NCI-H510A treated with DMSO at 0.1 percent for 48 hours (cell line): ENCODE measurements around the gene KRT76.
"Not testable (repeated sequence)": the region's sequence is repeated elsewhere in the genome, so short reads cannot be mapped to it uniquely, and the experiment has no call there.

ENCODE experiments used
- DNase-seq: peaks from one replicate; lab custom pipeline; 2025; lab: John Stamatoyannopoulos, UW

KRT76 gene

GRCh38 chr12:52797529-52797894 lies 20.4 kb upstream of the KRT76 start:
- no peak for DNase-seq

- DNase-seq = no peak
Measured at GRCh38 chr12:52796839-52797528, 19.8 kb upstream of the KRT76 start.

DNA sequence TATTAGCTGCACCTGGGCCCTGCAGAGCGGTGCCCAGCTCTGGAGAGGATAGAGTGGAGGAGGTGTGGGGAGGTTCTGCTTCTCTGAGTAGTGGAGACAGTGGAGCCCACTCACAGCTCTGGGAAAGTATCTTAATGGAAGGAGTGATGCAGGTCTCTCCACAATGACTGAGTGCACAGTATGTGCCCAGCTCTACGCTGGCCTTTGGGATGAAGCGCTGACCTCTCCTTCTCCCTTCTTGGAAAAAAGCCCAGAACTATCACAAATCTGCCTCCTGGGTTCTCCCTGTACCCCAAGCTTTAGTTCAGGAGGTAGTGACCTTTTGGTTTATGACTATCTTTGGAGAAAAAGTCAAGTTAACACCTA lies 19.3 kb upstream of the KRT76 start:
- DNase-seq = no peak

DNA sequence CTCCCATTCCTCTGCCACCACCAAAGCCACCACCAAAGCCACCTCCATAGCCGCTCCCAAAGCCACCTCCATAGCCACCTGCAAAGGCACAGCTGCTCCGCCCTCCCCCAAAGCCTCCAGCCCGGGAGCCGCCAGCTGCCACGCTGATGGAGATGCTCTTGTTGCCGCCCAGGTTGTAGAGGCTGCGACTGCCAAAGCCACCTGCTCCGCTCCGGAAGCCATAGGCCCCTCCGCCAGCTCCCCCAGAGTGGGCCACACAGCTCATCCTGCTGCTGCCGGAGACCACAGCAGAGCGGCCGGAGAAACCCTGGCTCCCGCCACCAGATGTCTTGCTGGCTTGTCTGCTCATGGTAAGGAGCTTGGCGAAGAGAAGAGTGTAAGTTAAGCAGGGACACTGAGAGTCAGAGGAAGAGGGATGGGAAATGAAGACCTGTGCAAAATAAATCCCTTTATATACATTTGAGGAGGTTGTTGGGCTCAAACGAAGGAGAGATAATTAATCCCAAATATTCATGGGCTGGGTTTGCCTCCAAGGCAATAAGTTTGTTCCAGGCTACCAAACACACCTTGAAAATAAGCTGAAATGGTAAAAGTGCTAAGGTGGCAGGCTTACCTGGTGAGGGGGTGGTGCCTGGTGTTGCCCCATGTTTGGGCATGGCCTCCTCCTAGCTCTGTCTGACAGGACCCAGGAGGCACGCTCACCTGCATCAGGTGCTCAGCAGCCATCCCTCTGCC lies 18.7 kb upstream of the KRT76 start, which contains the start of gene KRT3:
Gene KRT3 (minus strand): TSS at position 424 of the 735 bp plus-strand sequence. CDS start 75 bp downstream, at position 349.
- peak; percentile 54 for DNase-seq

DNA sequence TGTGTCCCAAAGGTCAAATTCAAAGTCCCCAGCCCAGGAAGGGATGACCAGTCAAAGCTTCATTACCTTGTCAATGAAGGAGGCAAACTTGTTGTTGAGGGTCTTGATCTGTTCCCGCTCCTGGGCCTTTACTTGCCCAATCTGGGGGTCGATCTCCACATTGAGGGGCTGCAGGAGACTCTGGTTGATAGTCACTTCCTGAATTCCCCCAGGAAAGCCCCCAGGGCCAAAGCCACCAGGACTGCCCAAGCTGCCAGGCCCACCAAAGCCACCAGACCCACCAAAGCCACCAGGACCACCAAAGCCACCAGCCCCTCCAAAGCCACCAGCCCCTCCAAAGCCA lies 18.2 kb upstream of the KRT76 start:
- not testable (repeated sequence) for DNase-seq

- DNase-seq = no peak
Measured at GRCh38 chr12:52794479-52795331, 17.6 kb upstream of the KRT76 start.

DNA sequence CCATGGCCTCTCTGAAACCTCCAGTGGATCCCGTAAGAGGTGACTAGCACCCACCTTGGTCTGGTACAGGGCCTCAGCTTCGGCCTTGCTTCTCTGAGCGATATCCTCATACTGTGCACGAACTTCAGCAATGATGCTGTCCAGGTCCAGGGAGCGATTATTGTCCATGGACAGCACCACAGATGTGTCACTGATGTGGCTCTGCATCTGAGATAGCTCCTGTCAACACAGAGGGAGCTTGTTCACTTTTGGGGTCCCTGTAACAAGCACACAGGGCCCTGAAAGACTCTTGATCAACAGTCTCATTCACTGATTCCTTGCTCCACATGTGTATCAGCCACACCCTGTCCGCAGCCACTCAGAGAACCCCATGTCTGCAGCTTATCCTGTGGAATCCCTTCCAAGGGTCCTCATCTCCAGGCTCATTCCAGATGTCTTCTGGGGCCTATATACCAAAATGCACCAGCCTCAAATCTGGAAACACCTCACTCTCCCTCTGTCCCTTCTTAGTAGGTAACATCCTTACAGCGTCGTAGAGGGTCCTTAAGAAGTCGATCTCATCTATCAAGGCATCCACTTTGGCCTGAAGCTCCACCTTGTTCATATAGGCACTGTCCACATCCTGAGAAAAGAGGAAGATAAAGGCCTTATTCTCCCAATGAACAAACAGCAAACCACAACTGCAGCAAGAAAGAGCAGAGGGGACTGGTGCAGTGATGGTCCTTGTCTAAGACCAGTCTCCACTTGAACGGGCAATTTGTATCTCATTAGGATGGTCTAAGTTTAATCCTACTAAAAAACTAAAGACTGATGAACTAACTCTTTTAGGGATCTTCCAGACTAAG lies 15.3 kb upstream of the KRT76 start:
- no peak for DNase-seq

DNA sequence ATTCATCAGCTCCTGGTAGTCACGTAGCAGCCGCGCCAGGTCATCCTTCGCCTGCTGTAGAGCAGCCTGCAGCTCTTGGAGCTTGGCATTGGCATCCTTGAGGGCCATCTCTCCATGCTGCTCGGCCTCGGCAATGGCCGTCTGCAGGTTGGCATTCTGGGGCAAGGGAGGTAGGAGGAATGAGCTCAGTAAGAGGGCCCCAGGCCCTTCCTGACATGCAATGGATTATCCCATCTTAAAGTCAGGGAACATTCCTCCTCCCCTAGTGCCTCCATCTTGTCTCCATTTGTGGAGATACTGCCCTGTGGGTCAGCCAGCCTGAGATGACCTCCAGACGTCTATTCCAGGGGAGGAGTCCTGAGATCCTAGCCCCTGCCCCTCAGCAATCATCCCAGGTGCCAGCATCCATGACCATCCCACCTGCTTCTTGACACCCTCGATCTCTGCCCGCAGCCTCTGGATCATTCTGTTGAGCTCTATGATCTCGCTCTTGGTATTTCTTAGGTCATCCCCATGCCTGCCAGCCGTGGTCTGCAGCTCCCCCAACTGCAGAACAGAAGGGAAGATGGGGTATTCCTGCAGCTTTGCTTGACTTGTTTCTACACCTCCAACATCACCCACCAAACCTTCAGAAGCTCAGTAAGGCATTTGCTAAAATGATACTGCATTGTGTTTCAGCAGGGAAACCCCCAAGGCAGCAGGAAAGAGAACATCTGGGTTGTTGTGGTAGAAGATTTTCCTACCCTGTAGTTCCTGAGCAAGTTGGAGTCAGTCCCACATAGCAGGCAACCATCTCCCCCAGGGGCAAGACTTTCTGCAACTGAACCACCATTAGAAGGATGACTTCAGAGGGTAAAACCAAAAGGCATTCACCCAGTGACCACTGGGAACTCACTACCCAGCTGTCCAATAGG lies 14.4 kb upstream of the KRT76 start:
- DNase-seq = no peak

DNA sequence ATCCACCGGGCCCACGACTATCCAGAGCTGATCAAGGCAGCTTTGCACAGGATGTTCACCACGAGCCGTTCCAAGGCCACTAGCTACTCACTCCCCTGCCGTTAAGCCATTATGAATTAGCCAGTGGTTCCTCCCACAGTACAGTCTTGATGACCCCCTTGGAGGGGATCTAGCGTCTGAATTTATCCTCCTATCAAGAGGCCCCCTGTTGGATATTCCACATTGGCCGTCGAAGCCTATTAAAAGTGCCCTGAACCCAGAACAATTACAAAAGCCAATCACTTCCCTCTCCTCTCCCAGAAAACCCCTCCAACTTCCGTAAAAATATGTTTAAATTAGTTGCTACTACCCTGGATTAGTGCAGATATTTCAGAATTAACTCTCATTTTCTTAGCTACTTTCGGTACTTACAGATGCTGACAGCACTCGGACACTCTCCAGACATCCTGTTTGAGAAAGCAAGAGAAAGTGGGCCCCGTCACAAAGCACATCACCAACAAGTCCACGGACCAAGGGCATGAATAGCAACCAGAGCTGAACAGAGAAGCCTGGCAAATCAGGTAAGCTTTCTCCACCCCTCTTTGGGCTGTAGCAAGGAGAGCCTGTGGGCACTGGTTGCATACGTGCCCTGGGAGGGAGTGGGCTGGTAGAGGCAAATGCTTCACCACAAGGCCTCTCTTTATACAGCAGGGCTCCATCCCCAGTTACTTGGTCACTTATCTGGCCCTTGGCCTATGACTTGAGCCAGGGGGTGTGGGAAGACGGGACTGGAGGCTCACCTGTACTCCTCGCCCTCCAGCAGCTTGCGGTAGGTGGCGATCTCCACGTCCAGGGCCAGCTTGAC lies 13.5 kb upstream of the KRT76 start:
- no peak for DNase-seq

DNA sequence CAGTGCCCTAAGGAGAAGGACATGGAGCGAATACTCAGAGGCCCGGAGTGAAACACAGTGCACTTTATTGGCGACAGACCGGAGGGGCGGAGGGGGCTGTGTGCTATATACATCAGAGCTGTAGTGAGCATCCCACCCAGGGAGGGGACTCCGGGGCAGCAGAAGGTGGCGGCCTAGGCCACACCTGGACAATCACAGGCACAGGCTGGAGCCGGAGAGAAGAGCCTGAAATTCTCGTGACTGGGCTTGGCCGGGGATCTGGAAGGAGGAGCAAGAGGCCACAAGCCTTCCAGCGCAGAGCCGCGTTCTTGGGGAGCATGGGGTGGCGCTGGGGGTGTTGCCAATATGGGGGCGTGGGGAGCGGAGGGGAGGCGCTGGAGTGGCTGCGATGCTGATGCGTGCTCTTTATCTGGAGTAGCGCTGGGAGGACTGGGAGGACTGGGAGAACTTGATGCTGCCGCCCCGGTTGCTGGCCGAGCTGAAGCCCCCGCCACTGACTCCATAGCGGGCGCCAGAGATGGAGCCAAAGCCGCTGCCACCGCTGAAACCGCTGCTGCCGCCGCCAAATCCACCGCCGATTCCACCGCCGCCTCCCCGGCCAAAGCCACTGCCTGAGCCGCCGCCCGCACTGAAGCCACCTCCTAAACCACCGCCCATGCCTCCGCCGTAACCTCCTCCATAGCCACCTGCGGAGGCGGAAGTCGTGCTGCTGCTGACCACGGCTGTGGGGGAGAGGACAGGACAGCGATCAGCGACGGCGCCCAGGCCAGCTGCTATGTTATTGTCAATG lies 12.7 kb upstream of the KRT76 start:
- DNase-seq = no peak

- no peak for DNase-seq
Measured at GRCh38 chr12:52788876-52789636, 11.9 kb upstream of the KRT76 start.

DNA sequence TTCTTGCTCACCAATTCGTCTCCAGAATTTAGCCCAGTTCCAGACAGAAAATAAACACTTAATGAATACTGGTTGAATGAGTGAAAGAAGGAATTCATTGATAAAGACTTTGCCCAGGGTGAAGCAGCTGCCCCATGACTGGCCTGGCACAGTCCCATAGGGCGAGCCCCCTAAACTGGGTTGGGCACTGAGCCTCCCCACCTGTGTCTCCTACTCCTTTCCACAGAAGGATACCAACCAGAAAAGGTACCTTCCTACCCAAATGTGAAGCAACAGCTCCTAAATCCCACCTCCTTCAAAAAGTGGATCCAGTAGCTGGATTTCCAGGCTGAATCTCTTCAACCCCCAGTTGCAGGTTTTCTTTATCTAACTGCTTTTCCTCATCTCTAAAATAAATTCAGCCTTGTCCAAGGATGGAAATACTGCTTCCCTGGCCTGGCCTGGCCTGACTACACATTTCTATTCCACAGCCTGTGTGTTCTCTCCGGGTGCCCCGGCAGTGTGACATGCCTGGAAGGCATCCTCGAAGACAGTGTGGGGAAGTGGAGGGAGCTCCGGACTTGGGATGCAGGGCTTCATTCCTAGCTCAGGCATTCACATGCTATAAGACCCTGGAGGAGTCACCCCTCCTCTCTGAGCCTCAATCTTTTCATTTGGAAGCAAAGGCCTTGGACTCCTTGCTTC lies 11.2 kb upstream of the KRT76 start:
- DNase-seq = no peak

DNA sequence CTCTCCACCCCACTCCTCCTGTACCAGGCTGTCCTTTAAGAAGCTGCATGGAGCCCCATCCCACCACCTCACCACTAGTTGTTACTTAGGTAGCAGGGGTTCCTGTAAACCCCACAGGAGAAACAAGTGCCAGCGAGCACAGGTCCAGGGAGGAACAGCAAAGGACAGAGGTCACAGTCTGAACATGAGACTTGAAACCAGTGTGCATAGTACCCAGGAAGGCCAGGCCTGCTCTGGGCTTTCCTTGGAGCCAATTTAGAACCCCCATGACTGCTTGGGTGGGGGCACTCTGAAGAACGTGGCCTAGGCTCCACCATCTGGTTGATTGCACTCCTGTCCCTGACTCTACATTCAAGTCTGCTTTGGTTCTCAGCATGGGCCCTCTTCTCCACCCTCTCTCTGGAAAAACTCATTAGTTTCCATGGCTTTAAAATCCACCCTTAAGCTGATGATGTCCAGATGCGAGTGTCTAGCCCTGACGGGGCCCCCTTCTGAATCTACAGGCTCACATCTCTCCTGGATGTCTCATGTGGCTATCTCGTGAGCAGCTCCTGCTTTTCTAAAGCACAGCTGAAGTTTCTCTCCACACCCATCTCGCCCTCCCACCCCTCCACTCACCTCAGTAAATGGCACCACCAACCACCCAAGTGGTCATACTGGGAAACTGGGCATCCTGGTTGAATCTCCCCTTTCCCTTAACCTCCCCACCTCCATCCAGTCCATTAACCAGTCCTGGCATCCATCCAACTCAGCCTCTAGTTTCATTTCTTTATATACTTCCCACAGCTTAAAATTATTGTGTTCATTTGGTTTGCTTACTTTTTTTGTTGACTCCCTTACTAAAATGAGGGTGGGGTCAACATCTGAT lies 10.4 kb upstream of the KRT76 start:
- DNase-seq = no peak

GRCh38 chr12:52784909-52785308 lies 7.8 kb upstream of the KRT76 start:
- no peak for DNase-seq

- DNase-seq = no peak
Measured at GRCh38 chr12:52783563-52784316, 6.6 kb upstream of the KRT76 start.

GRCh38 chr12:52782502-52782901 lies 5.4 kb upstream of the KRT76 start:
- no peak for DNase-seq
